LNCAP (cell line): ENCODE measurements around the gene LNP1.

ENCODE experiments used
- TF ChIP-seq, protein P1 (sequence below): fragments of 450-650 bp; IDR thresholded peaks from 2 replicates; pipeline ENCODE4 v1.5.1; 2017; ENCODE audit warnings: mild to moderate bottlenecking

The LNP1 gene, protein sequence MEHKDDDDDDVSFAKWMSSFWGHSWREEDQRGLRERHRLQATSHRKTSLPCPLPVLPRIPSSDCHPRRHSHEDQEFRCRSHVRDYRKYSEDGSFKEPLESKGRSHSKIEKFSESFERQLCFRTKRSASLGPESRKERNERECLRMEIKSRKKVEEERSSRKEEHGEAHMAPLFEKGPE

DNA sequence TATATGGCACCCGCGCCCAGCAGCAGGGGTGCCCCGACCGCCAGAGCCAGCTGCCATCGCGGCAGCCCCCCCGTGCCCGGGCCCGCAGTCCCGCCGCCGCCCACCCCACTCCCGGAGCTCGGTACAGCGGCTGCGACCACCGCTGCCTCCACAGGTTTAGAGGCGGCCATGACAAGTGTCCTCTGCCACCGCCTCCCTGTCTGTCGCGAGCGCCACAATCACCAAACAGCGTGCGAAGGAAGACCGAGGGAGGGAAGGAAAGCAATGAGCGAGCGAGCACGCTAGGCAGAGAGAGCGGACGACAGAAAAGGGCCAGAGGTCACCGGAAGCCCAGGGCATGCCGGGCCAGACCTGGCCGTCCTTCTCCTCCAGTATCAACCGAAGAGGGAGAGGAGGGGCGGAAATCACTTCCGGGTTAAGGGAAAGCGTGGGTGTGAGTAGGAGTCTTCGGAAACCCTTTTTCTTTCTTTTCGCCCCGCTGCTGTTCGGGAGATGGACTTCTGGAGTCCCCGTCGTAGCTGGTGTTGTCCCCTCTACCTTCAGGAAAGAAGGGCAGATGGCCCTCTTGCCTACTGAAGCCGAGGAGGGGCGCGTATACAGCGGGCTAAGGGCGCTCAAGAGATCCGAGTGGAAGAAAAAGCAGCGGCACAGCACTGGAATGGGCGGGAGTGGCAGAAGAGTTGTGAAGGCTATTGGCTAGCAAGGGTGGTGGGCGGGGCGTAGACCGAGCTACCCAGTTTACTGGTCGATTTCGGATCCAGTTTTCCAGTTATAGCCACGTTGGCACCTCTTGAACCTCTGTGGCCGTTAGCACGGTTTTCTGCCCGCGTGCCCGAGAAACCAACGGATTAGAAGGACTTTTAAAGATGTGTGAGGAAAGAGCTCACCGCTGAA lies at the start of gene LNP1, which contains the start of gene TOMM70:
Gene LNP1 (plus strand): TSS at position 760 of the 894 bp plus-strand sequence. CDS start 28,191 bp downstream, outside the sequence.
Gene TOMM70 (minus strand): TSS at position 310 of the 894 bp plus-strand sequence. CDS start 140 bp downstream, at position 170.
- TF ChIP-seq, protein P1, sequence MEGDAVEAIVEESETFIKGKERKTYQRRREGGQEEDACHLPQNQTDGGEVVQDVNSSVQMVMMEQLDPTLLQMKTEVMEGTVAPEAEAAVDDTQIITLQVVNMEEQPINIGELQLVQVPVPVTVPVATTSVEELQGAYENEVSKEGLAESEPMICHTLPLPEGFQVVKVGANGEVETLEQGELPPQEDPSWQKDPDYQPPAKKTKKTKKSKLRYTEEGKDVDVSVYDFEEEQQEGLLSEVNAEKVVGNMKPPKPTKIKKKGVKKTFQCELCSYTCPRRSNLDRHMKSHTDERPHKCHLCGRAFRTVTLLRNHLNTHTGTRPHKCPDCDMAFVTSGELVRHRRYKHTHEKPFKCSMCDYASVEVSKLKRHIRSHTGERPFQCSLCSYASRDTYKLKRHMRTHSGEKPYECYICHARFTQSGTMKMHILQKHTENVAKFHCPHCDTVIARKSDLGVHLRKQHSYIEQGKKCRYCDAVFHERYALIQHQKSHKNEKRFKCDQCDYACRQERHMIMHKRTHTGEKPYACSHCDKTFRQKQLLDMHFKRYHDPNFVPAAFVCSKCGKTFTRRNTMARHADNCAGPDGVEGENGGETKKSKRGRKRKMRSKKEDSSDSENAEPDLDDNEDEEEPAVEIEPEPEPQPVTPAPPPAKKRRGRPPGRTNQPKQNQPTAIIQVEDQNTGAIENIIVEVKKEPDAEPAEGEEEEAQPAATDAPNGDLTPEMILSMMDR, result no peak

DNA sequence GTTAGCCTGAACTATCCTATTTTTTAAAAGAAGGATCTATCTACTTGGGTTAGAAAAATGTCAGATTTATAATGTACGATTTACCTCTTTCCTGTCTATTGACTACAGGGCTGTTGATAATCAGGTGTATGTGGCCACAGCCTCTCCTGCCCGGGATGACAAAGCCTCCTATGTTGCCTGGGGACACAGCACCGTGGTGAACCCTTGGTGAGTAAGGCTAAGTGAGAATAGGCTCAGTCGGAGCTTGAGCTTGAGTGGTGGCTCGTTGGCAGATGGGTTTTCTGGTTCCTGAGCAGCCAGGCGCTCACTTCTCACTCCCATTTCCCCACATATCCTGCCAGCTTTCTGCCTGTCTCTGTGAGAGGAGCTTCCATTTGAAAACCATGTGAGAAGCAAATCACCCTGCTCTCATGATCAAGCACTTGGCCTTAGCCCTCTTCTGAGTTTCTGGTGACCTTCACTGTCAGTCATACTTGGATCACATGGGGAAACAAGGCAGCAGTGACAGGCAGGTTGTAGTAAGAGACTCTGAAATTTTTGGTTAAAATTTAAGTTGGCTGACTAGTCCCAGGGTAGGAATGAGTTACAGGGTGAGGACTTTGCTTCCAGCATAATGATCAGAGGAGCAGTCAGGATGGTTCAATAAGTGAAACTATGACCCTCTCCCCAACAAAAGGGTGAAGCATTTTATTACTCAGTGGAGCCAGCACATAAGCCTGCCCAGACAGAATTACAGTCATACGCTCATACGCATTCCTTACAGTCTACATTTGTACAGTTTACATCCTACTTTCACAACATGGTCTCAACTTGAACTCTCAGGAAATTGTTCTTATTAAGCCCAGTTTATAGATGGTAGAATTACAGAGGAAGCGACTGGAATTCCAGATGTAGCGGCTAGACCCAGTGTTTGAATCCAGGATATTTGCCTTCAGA lies 48.8 kb upstream of the LNP1 start:
- TF ChIP-seq, protein P1, result no peak

DNA sequence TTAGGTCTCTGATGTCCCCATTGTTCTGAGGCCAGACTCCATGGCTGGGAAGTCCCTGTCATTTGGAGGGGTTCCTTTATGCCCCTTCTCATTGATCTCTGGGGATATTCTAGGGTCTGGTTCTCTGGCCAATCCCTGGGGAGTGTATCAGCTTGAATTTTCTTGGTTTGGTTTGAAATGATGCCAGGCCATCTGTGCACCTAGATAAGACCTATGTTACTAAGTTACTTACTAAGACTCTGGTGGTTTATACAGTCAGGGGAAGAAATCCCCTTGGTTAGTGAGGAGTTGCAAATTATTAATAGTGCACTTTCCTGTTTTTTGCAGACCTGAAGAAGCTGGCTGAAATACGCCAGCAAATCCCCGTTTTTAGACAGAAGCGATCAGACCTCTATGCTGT lies 46.5 kb upstream of the LNP1 start:
- TF ChIP-seq, protein P1, result no peak

DNA sequence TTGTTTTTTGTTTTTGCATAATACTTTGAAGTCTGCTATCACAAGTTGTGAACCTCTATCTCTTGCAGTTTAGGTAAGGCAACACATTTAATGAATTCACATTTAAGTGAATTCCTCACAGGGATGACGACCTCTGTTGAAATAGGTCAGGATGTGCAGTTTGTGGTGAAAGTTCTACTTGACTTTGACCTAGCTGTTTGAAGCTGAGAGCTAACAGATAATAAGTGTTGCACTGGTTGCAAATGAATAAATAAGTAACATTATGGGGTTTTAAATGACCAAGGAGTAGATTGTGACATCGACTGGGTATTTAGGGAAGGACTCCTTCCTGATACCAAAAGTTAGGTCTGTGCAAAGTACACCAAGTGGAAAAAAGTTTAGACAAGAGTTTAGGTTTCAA lies 42.9 kb upstream of the LNP1 start:
- TF ChIP-seq, protein P1, result no peak

DNA sequence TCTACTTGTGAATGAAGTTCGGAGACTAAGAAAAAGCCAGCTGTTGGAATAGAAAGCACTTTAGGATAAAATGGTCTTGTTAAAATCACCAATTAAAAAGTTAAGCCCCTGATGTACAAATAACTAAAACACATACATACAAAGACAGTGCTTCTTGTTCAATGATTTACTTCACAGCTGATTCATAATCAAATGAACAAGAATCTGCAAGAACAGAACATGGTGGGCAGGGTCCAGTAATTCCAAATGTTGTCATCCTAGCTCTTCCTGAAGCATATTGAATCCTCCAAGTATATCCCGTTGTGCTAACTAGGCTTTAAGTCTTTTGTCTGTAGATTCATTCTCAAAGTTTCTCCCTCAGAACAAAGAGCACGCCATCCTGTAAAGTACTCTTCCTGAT lies 42.3 kb upstream of the LNP1 start:
- TF ChIP-seq, protein P1, result no peak

DNA sequence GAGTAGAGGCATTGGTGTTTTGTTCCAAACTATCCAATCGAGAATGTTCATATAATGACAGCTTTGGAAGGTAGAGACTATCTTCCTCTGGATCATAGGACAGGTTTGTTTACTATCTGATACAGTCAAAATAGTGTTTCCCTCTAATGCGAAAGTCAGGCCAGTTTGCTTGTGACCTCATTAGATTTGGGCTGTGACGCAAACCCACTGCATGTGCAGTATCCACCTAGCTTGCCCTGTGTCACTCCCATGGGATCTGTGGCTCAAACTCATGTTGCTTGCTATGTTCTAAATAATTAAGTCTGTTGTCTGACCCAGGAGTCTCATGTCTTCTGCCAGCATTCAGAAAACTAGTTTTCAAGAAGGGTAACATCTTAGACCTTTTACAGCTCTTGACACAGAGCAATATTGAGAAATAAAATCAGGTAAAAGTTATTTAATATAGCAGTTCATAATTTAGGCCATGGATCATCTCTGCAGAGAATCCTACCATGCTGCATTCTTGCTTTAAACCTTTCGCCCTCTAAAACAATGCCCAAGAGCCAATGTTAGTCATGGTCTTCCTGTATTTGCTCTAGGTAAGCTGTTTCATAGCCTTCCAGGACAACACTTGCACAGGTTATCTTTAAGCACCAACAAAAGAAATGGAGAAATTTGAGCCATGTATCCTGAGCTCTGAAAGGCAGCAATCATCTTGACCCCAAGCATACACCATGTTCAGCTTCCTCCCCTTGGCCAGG lies 40.4 kb upstream of the LNP1 start:
- TF ChIP-seq, protein P1, result no peak

DNA sequence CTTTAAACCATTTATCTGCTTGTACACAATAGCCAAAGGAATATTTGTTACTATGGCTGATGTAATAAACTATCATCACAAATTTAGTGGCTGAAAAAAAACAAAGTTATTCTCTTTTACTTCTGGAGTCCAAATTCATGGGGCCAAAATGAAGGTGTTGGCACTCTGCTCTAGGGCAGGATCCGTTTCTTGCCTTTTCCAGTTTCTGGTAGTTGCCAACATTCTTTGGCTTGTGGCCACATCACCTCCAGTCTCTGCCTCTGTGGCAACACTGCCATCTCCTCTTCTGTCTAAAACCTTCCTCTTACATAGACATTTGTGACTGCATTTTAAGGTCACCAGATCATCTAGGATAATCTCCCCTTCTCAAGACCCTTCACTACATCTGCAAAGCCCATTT lies 39.4 kb upstream of the LNP1 start:
- TF ChIP-seq, protein P1, result no peak
